Skeletal muscle satellite cell (primary cell): Measurements from ENCODE around the gene ACKR1.

ENCODE experiments used
- H3K27me3 ChIP-seq: 2 replicates; pipeline ENCODE4 v1.7.0; 2013; ENCODE audit warnings: low read length; ENCODE audit not compliant: control insufficient read depth, insufficient read depth
- H3K36me3 ChIP-seq: 2 replicates; pipeline ENCODE4 v1.7.0; 2013; ENCODE audit warnings: mild to moderate bottlenecking, control low read depth, low read length; ENCODE audit not compliant: insufficient read depth
- H3K4me1 ChIP-seq: 2 replicates; pipeline ENCODE4 v1.7.0; 2013; ENCODE audit warnings: low read length; ENCODE audit not compliant: control insufficient read depth, insufficient read depth
- H3K4me2 ChIP-seq: 2 replicates; pipeline ENCODE4 v1.7.0; 2013; ENCODE audit warnings: mild to moderate bottlenecking, low read length
- H3K4me3 ChIP-seq: 2 replicates; pipeline ENCODE4 v1.7.0; 2013; ENCODE audit warnings: low read length
- H3K9ac ChIP-seq: 2 replicates; pipeline ENCODE4 v1.7.0; 2013; ENCODE audit warnings: mild to moderate bottlenecking, low read depth, low read length, moderate library complexity
- H3K9me3 ChIP-seq: replicated peaks from 2 replicates; pipeline ENCODE4 v1.7.0; 2013; ENCODE audit warnings: mild to moderate bottlenecking, control low read depth, low read length

Gene ACKR1

GRCh38 chr1:159208175-159208825 lies 3.6 kb downstream of the ACKR1 start:
- H3K9ac ChIP-seq: no peak overlapping the region
- no peaks in the 10 kb centered on the region for H3K36me3 ChIP-seq
- peaks cover 30% of the 10 kb centered on the region for H3K27me3 ChIP-seq
- H3K4me2 ChIP-seq: no peak overlapping the region
- no peaks in the 10 kb centered on the region for H3K9me3 ChIP-seq
- peaks cover 15% of the 10 kb centered on the region for H3K4me1 ChIP-seq
- no peak overlapping the region for H3K4me3 ChIP-seq

GRCh38 chr1:159209061-159209460 lies 4.4 kb downstream of the ACKR1 start:
- H3K9me3 ChIP-seq: no peaks in the 10 kb centered on the region
- no peak overlapping the region for H3K9ac ChIP-seq

GRCh38 chr1:159211331-159212136 lies 6.9 kb downstream of the ACKR1 start:
- no peaks in the 10 kb centered on the region for H3K36me3 ChIP-seq
- no peaks in the 10 kb centered on the region for H3K9me3 ChIP-seq
- no peak overlapping the region for H3K4me3 ChIP-seq
- peaks cover 15% of the 10 kb centered on the region for H3K4me1 ChIP-seq
- H3K9ac ChIP-seq: no peak overlapping the region
- H3K4me2 ChIP-seq: peak overlapping the region; percentile 52
- H3K27me3 ChIP-seq: peaks cover 18% of the 10 kb centered on the region

More at GRCh38 chr1:159209061-159209460, 4.4 kb downstream of the ACKR1 start:
- peaks cover 26% of the 10 kb centered on the region for H3K27me3 ChIP-seq
- H3K4me2 ChIP-seq: no peak overlapping the region
- H3K4me3 ChIP-seq: no peak overlapping the region
- H3K4me1 ChIP-seq: peaks cover 15% of the 10 kb centered on the region
- H3K36me3 ChIP-seq: no peaks in the 10 kb centered on the region

GRCh38 chr1:159212596-159212995 lies 7.9 kb downstream of the ACKR1 start:
- Histone ChIP-seq H3K4me1 (peaks cover 15% of the 10 kb centered on the region), H3K9ac (no peak overlapping the region), H3K9me3 (no peaks in the 10 kb centered on the region), H3K4me3 (no peak overlapping the region), H3K4me2 (no peak overlapping the region), H3K36me3 (no peaks in the 10 kb centered on the region), H3K27me3 (peaks cover 11% of the 10 kb centered on the region)

- H3K4me1 ChIP-seq: peaks cover 15% of the 10 kb centered on the region
- no peak overlapping the region for H3K9ac ChIP-seq
- H3K9me3 ChIP-seq: no peaks in the 10 kb centered on the region
- H3K36me3 ChIP-seq: no peaks in the 10 kb centered on the region
- peaks cover 4% of the 10 kb centered on the region for H3K27me3 ChIP-seq
- no peak overlapping the region for H3K4me2 ChIP-seq
- H3K4me3 ChIP-seq: no peak overlapping the region
Measured at GRCh38 chr1:159214149-159214760, 9.6 kb downstream of the ACKR1 start.

- Histone ChIP-seq H3K4me1 (no peaks in the 10 kb centered on the region), H3K9me3 (no peaks in the 10 kb centered on the region), H3K36me3 (no peaks in the 10 kb centered on the region), H3K4me3 (no peak overlapping the region), H3K27me3 (no peaks in the 10 kb centered on the region), H3K4me2 (no peak overlapping the region), H3K9ac (no peak overlapping the region)
Measured at GRCh38 chr1:159218649-159219636, 14.3 kb downstream of the ACKR1 start.

- Histone ChIP-seq H3K27me3 (no peaks in the 10 kb centered on the region), H3K9me3 (no peaks in the 10 kb centered on the region), H3K36me3 (no peaks in the 10 kb centered on the region), H3K4me1 (no peaks in the 10 kb centered on the region), H3K4me3 (no peak overlapping the region), H3K9ac (no peak overlapping the region), H3K4me2 (no peak overlapping the region)
Measured at GRCh38 chr1:159222075-159222865, 17.6 kb downstream of the ACKR1 start.

- H3K36me3 ChIP-seq: no peaks in the 10 kb centered on the region
- H3K9me3 ChIP-seq: no peaks in the 10 kb centered on the region
- no peak overlapping the region for H3K9ac ChIP-seq
- no peaks in the 10 kb centered on the region for H3K27me3 ChIP-seq
- H3K4me1 ChIP-seq: no peaks in the 10 kb centered on the region
- no peak overlapping the region for H3K4me3 ChIP-seq
- no peak overlapping the region for H3K4me2 ChIP-seq
Measured at GRCh38 chr1:159223004-159223403, 18.3 kb downstream of the ACKR1 start.

GRCh38 chr1:159228554-159228953 lies 23.9 kb downstream of the ACKR1 start:
- H3K9me3 ChIP-seq: no peaks in the 10 kb centered on the region
- no peak overlapping the region for H3K4me2 ChIP-seq
- H3K27me3 ChIP-seq: no peaks in the 10 kb centered on the region
- peaks cover 9% of the 10 kb centered on the region for H3K4me1 ChIP-seq
- H3K9ac ChIP-seq: no peak overlapping the region
- H3K4me3 ChIP-seq: no peak overlapping the region
- no peaks in the 10 kb centered on the region for H3K36me3 ChIP-seq

- no peaks in the 10 kb centered on the region for H3K9me3 ChIP-seq
- H3K4me1 ChIP-seq: peaks cover 9% of the 10 kb centered on the region
Measured at GRCh38 chr1:159229260-159229885, 24.7 kb downstream of the ACKR1 start.

More at GRCh38 chr1:159229260-159229885, 24.7 kb downstream of the ACKR1 start:
- no peak overlapping the region for H3K4me3 ChIP-seq
- H3K36me3 ChIP-seq: no peaks in the 10 kb centered on the region
- H3K27me3 ChIP-seq: no peaks in the 10 kb centered on the region
- H3K9ac ChIP-seq: no peak overlapping the region
- H3K4me2 ChIP-seq: no peak overlapping the region
